HG02678 (cell line): Measurements from ENCODE around the gene CYTH3.

ENCODE experiments used
- ATAC-seq: cut with Tn5 transposase; IDR thresholded peaks from one replicate; pipeline ENCODE4 v1.9.1; 2021; ENCODE audit warnings: mild to moderate bottlenecking, moderate library complexity; ENCODE audit not compliant: unreplicated experiment

CYTH3 gene

DNA sequence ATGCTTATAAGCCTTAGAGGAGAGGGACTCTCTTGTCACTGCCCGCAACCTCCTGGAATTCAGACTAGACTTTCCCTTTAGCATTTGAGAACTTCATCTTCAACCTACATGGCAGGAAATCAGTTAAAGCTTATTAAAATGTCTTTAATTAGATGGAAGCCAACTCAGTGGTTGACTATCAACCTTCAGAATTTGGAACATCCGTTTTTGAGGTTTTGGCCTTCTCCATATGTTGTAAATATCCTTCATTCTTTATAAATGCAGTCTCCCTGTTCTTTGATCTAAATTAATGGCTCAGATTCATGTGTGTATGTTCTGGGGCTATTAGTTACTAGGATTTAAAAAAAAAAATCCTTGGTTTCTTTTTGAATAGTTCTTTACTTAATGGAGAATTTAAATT lies 156.2 kb downstream of the CYTH3 start:
- ATAC-seq = no peak
